GM12878 (cell line): ENCODE measurements around the gene DIAPH2. TPM values are rescaled to one million over a fixed set of nuclear protein-coding genes. Genes with fewer than 3 reads are reported as not detected.

Source experiments
- ATAC-seq: fragments of 200-7000 bp; cut with Tn5 transposase; 3 replicates; pipeline ENCODE4 v1.9.1; 2020; ENCODE audit warnings: mild to moderate bottlenecking, moderate library complexity
- BruUV-seq: library from RNA; stranded (reverse); fragments of 400-500 nt; replicated peaks from 2 replicates; lab custom pipeline; 2021; lab: Mats Ljungman, UMichigan
- CTCF ChIA-PET: fragments of 300-600 bp; sonication (Branson Sonifier 250); formaldehyde crosslinking; extraction: SDS; loops from one replicate; lab custom pipeline; 2021; ENCODE audit warnings: inconsistent platforms; lab: Yijun Ruan, JAX
- POLR2A ChIA-PET: fragments of 350-600 bp; formaldehyde crosslinking; extraction: SDS; loops from one replicate; lab custom pipeline; 2021; ENCODE audit warnings: inconsistent platforms; lab: Charles Lee
- RAD21 ChIA-PET: fragments of 300-600 bp; sonication (Branson Sonifier 250); formaldehyde crosslinking; loops from one replicate; lab custom pipeline; 2023; ENCODE audit warnings: antibody characterized with exemption; ENCODE audit not compliant: unreplicated experiment; lab: Charles Lee
- SMC1A ChIA-PET: fragments of 300-600 bp; sonication (Branson Sonifier 250); formaldehyde crosslinking; loops from one replicate; lab custom pipeline; 2023; ENCODE audit not compliant: unreplicated experiment, uncharacterized antibody; lab: Charles Lee
- DNase-seq: peaks from one replicate; pipeline ENCODE4 v3.0.0-alpha.2; 2011; ENCODE audit warnings: low read depth, low spot score
- FAIRE-seq: peaks from 3 replicates; lab custom pipeline; 2011; peaks lifted over from hg19 to GRCh38; lab: Jason Lieb, UNC
- H2AFZ ChIP-seq: 2 replicates; pipeline ENCODE4 v1.6.0; 2011; ENCODE audit warnings: low read depth, low read length, control low read depth; ENCODE audit not compliant: control insufficient read depth
- H3K27ac ChIP-seq: 2 replicates; pipeline ENCODE4 v1.5.1; 2011; ENCODE audit warnings: control low read depth; ENCODE audit not compliant: control insufficient read depth, insufficient read depth
- H3K27me3 ChIP-seq, 2 experiments: replicated peaks in 1 of 2; 2 replicates each; pipeline versions ENCODE4 v1.6.0 to v1.6.1; 2011; ENCODE audit warnings: low read length in 1 of 2; ENCODE audit not compliant: control insufficient read depth in 2 of 2, insufficient read depth in 2 of 2
- H3K36me3 ChIP-seq, 2 experiments: 2 replicates each; pipeline ENCODE4 v1.5.1; 2011; ENCODE audit warnings: low read length in 1 of 2; ENCODE audit not compliant: control insufficient read depth in 2 of 2, insufficient read depth in 2 of 2
- H3K4me1 ChIP-seq: 2 replicates; pipeline ENCODE4 v1.6.1; 2011; ENCODE audit warnings: mild to moderate bottlenecking, low read length, moderate library complexity, mixed read lengths; ENCODE audit not compliant: control insufficient read depth, insufficient read depth
- H3K4me2 ChIP-seq: 2 replicates; pipeline ENCODE4 v1.6.0; 2011; ENCODE audit warnings: control low read depth; ENCODE audit not compliant: control insufficient read depth, insufficient read depth
- H3K4me3 ChIP-seq: fragments of 200-600 bp; sonication (generic); 2 replicates; pipeline ENCODE4 v1.5.1; 2016
- H3K79me2 ChIP-seq: 2 replicates; pipeline ENCODE4 v1.6.0; 2011; ENCODE audit warnings: low read length; ENCODE audit not compliant: control insufficient read depth, insufficient read depth
- H3K9ac ChIP-seq: 2 replicates; pipeline ENCODE4 v1.8.0; 2011; ENCODE audit warnings: low read length, control low read depth, mixed read lengths; ENCODE audit not compliant: control insufficient read depth, insufficient read depth
- H3K9me3 ChIP-seq: replicated peaks from 3 replicates; pipeline ENCODE4 v1.5.1; 2011; ENCODE audit warnings: mild to moderate bottlenecking, low read length; ENCODE audit not compliant: control insufficient read depth, insufficient read depth
- H4K20me1 ChIP-seq: 2 replicates; pipeline ENCODE4 v1.6.0; 2011; ENCODE audit not compliant: control insufficient read depth, insufficient read depth
- BHLHE40 ChIP-seq, 2 experiments: fragments of 450-650 bp in 1 of 2; IDR thresholded peaks; 2 replicates each; pipeline ENCODE4 v1.6.1; 2011 to 2017; ENCODE audit warnings: low read depth in 2 of 2, borderline replicate concordance in 1 of 2, improper control_type of control experiment in 1 of 2, low read length in 1 of 2, mild to moderate bottlenecking in 1 of 2
- BRCA1 ChIP-seq: IDR thresholded peaks from 2 replicates; pipeline ENCODE4 v1.6.1; 2011; ENCODE audit warnings: low read depth, low read length, improper control_type of control experiment
- CHD4 ChIP-seq: fragments of 200-600 bp; sonication (generic); IDR thresholded peaks from 2 replicates; pipeline ENCODE4 v1.6.1; 2016; ENCODE audit warnings: mild to moderate bottlenecking
- EED ChIP-seq: sonication (generic); IDR thresholded peaks from 2 replicates; pipeline ENCODE4 v1.6.1; 2016; ENCODE audit warnings: antibody characterized with exemption, low read depth
- GATAD2B ChIP-seq: fragments of 450-650 bp; conservative IDR thresholded peaks from 2 replicates; pipeline ENCODE4 v1.6.1; 2017; ENCODE audit warnings: low read depth, mild to moderate bottlenecking, moderate library complexity
- HCFC1 ChIP-seq: fragments of 150-350 bp; IDR thresholded peaks from 2 replicates; pipeline ENCODE4 v1.6.1; 2014; ENCODE audit warnings: low read length
- HDAC6 ChIP-seq: fragments of 200-600 bp; sonication (generic); IDR thresholded peaks from one replicate; pipeline ENCODE4 v1.8.0; 2017; ENCODE audit warnings: antibody characterized with exemption; ENCODE audit not compliant: unreplicated experiment
- JUND ChIP-seq: IDR thresholded peaks from 2 replicates; pipeline ENCODE4 v1.6.1; 2012; ENCODE audit warnings: low read depth, mild to moderate bottlenecking, low read length, improper control_type of control experiment, moderate library complexity
- KLF5 ChIP-seq: fragments of 450-650 bp; IDR thresholded peaks from 2 replicates; pipeline ENCODE4 v1.6.1; 2014; ENCODE audit warnings: mild to moderate bottlenecking; ENCODE audit not compliant: partially characterized antibody
- MXI1 ChIP-seq: fragments of 150-350 bp; IDR thresholded peaks from 2 replicates; pipeline ENCODE4 v1.6.1; 2011; ENCODE audit warnings: low read depth, mild to moderate bottlenecking, inconsistent platforms, low read length, improper control_type of control experiment
- MYB ChIP-seq: fragments of 150-350 bp; IDR thresholded peaks from 2 replicates; pipeline ENCODE4 v1.6.1; 2014; ENCODE audit warnings: mild to moderate bottlenecking, low read depth, low read length, borderline replicate concordance
- POLR2AphosphoS2 ChIP-seq: IDR thresholded peaks from 2 replicates; pipeline ENCODE4 v1.6.1; 2011; ENCODE audit warnings: low read depth, mild to moderate bottlenecking, low read length, improper control_type of control experiment, moderate library complexity
- POU2F2 ChIP-seq: IDR thresholded peaks from 3 replicates; pipeline ENCODE4 v1.6.1; 2011; ENCODE audit warnings: low read depth, mild to moderate bottlenecking, low read length, borderline replicate concordance
- SIX5 ChIP-seq: IDR thresholded peaks from 2 replicates; pipeline ENCODE4 v1.6.1; 2011; ENCODE audit warnings: mild to moderate bottlenecking, low read depth, low read length, moderate library complexity; ENCODE audit not compliant: severe bottlenecking
- SMAD5 ChIP-seq: IDR thresholded peaks from 2 replicates; pipeline ENCODE4 v1.6.1; 2016; ENCODE audit warnings: antibody characterized with exemption, low read depth
- SREBF1 ChIP-seq: IDR thresholded peaks from 2 replicates; pipeline ENCODE4 v1.6.1; 2012; ENCODE audit warnings: mild to moderate bottlenecking, low read length
- ZBED1 ChIP-seq: IDR thresholded peaks from 2 replicates; pipeline ENCODE4 v1.6.1; 2016; ENCODE audit warnings: borderline replicate concordance
- WGBS: methylation state at CpG from one replicate; pipeline ENCODE4 v1.1.6; 2016; ENCODE audit warnings: low lambda C conversion rate; ENCODE audit not compliant: insufficient replicate concordance, insufficient coverage; ENCODE audit errors: missing lambda C conversion rate; 5-methylcytosine and 5-hydroxymethylcytosine counted together
- in situ Hi-C: fragments of 300-500 bp; cut with MboI; formaldehyde crosslinking; loops from 9 replicates; pipeline ENCODE4 v1.14.3; 2018; ENCODE audit warnings: mixed read lengths
- intact Hi-C: fragments of 100-400 bp; cut with micrococcal nuclease; formaldehyde crosslinking; loops from one replicate; pipeline ENCODE4 v1.14.2; 2022; ENCODE audit not compliant: unreplicated experiment
- polyA plus RNA-seq, 11 experiments: library from polyadenylated mRNA; depleted of rRNA in 4 of 11; unstranded in 6 of 11; stranded (reverse) in 5 of 11; fragments of >200 nt; fragmentation: Nextera tagmentation in 4 of 11; fragmentation: Illumina TruSeq in 1 of 11; extraction: Ambion mirVana in 4 of 11; extraction: Trizol in 1 of 11; gene quantifications; 1 replicate in 1 of 11; 2 replicates in 10 of 11; pipeline versions ENCODE4 v1.2.1 to v1.2.3, GENCODE V29; 2011 to 2016; ENCODE audit warnings: inconsistent platforms in 2 of 11, missing spikeins in 2 of 11, low read depth in 1 of 11
- total RNA-seq, 4 experiments: library from RNA; depleted of rRNA in 3 of 4; stranded (reverse); fragments of >200 nt in 3 of 4; fragmentation: Illumina TruSeq in 1 of 4; extraction: Trizol in 1 of 4; gene quantifications; 2 replicates each; pipeline versions ENCODE4 v1.2.1 to v1.2.3, GENCODE V29; 2013 to 2021
- TF ChIP-seq, protein P1 (sequence below): IDR thresholded peaks from 2 replicates; pipeline ENCODE4 v1.6.1; 2012; ENCODE audit warnings: low read depth, low read length, improper control_type of control experiment
- TF ChIP-seq, protein P2 (sequence below): IDR thresholded peaks from 2 replicates; pipeline ENCODE4 v1.6.1; 2012; ENCODE audit warnings: low read depth, low read length, improper control_type of control experiment
- TF ChIP-seq, protein P3 (sequence below): fragments of 450-650 bp; IDR thresholded peaks from 2 replicates; pipeline ENCODE4 v1.6.1; 2017; ENCODE audit warnings: low read depth, mild to moderate bottlenecking, moderate library complexity
- TF ChIP-seq, protein P4 (sequence below): fragments of 450-650 bp; IDR thresholded peaks from 2 replicates; pipeline ENCODE4 v1.6.1; 2016; ENCODE audit warnings: mild to moderate bottlenecking
- TF ChIP-seq, protein P5 (sequence below): IDR thresholded peaks from 2 replicates; pipeline ENCODE4 v1.6.1; 2011; ENCODE audit warnings: low read depth, low read length, improper control_type of control experiment, borderline replicate concordance

The DIAPH2 gene
- total and polyA plus RNA-seq, 10 of the 15 experiments (the other 5 are each of a cell fraction or from before 2014, with no cell fraction given): 2.2 to 16.6 (median 8.8) TPM

DNA sequence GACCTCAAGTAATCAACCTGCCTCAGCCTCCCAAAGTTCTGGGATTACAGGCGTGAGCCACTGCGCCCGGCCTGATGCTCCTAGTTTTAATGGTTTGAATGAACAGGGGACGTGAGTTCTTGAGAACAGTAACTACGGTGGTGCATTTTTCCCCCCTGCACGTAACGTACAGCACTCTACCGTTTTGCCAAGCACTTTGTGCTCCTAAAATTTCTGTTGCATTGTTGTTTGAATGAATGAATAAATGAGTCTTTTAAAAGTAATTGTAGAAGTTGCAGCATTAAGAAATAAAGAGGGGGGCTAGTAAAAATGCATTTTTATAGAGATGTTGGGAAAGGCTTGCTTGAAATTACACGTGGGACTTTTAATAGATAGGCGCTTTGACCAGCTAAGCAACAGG lies 199.0 kb downstream of the DIAPH2 start, which contains the start of gene RPA4 (continued):
- TF ChIP-seq, protein P1, sequence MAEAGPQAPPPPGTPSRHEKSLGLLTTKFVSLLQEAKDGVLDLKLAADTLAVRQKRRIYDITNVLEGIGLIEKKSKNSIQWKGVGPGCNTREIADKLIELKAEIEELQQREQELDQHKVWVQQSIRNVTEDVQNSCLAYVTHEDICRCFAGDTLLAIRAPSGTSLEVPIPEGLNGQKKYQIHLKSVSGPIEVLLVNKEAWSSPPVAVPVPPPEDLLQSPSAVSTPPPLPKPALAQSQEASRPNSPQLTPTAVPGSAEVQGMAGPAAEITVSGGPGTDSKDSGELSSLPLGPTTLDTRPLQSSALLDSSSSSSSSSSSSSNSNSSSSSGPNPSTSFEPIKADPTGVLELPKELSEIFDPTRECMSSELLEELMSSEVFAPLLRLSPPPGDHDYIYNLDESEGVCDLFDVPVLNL: no peak
- TF ChIP-seq CHD4 (no peak), HDAC6 (no peak), BRCA1 (no peak), POLR2AphosphoS2 (no peak), HCFC1 (no peak), GATAD2B (no peak), BHLHE40 (IDR thresholded peaks at IDR 0.05; ENCODE audit: borderline replicate concordance in 1 of 2, low read depth in 2 of 2, low read length in 1 of 2) (no peak), ZBED1 (no peak), JUND (no peak), SREBF1 (no peak), MYB (no peak)
- TF ChIP-seq, protein P2, sequence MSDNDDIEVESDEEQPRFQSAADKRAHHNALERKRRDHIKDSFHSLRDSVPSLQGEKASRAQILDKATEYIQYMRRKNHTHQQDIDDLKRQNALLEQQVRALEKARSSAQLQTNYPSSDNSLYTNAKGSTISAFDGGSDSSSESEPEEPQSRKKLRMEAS: no peak

DNA sequence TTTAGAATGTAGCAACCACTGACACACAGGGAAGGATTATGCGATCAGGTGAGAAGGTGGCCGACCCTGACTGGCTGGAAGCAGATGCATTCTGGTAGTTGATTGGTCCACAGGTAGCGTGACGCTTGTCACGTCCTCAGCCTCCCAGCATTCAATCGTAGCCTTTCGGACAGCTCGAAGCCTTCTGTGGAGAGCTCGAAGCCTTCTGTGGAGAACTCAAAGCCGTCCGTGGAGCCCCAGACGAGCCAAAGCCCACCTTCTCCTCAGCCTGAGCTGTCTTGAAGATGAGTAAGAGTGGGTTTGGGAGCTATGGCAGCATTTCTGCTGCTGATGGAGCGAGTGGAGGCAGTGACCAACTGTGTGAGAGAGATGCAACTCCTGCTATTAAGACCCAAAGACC lies 199.4 kb downstream of the DIAPH2 start:
- no peaks in the 10 kb centered on the region for H3K36me3 ChIP-seq
- H3K9me3 ChIP-seq: no peaks in the 10 kb centered on the region
- H3K4me3 ChIP-seq: no peak overlapping the region
- DNase-seq (no peak), ATAC-seq (no peak), FAIRE-seq (no peak)
- no peaks in the 10 kb centered on the region for H3K79me2 ChIP-seq
- RAD21 ChIA-PET: no interaction called here
- no TSS peak for BruUV-seq
- no peaks in the 10 kb centered on the region for H3K4me1 ChIP-seq
- H3K27ac ChIP-seq: no peak overlapping the region
- intact Hi-C loops (no loop called here), in situ Hi-C loops (no loop called here)
- H3K9ac ChIP-seq: no peak overlapping the region
- H3K27me3 ChIP-seq: no peaks in the 10 kb centered on the region
- no peak overlapping the region for H2AFZ ChIP-seq
- no peak overlapping the region for H3K4me2 ChIP-seq
- no peaks in the 10 kb centered on the region for H4K20me1 ChIP-seq
- POLR2A ChIA-PET: no interaction called here
- WGBS: 57% methylated on average over 13 of the region's 13 CpGs
- SMC1A ChIA-PET: no interaction called here
- CTCF ChIA-PET: no interaction called here
- no peak for TF ChIP-seq MXI1
- TF ChIP-seq, protein P3, sequence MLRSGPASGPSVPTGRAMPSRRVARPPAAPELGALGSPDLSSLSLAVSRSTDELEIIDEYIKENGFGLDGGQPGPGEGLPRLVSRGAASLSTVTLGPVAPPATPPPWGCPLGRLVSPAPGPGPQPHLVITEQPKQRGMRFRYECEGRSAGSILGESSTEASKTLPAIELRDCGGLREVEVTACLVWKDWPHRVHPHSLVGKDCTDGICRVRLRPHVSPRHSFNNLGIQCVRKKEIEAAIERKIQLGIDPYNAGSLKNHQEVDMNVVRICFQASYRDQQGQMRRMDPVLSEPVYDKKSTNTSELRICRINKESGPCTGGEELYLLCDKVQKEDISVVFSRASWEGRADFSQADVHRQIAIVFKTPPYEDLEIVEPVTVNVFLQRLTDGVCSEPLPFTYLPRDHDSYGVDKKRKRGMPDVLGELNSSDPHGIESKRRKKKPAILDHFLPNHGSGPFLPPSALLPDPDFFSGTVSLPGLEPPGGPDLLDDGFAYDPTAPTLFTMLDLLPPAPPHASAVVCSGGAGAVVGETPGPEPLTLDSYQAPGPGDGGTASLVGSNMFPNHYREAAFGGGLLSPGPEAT: no peak
- TF ChIP-seq KLF5: no peak
- TF ChIP-seq SMAD5: no peak
- TF ChIP-seq POU2F2: no peak
- TF ChIP-seq SIX5: no peak
- TF ChIP-seq, protein P4, sequence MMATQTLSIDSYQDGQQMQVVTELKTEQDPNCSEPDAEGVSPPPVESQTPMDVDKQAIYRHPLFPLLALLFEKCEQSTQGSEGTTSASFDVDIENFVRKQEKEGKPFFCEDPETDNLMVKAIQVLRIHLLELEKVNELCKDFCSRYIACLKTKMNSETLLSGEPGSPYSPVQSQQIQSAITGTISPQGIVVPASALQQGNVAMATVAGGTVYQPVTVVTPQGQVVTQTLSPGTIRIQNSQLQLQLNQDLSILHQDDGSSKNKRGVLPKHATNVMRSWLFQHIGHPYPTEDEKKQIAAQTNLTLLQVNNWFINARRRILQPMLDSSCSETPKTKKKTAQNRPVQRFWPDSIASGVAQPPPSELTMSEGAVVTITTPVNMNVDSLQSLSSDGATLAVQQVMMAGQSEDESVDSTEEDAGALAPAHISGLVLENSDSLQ: no peak
- TF ChIP-seq, protein P5, sequence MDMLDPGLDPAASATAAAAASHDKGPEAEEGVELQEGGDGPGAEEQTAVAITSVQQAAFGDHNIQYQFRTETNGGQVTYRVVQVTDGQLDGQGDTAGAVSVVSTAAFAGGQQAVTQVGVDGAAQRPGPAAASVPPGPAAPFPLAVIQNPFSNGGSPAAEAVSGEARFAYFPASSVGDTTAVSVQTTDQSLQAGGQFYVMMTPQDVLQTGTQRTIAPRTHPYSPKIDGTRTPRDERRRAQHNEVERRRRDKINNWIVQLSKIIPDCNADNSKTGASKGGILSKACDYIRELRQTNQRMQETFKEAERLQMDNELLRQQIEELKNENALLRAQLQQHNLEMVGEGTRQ: no peak
- TF ChIP-seq EED: no peak
